Body of pancreas (tissue), 4 donors: ENCODE measurements around the gene CLCA2. TPM values are rescaled to one million over a fixed set of nuclear protein-coding genes. Genes with fewer than 3 reads are reported as not detected.

Experiments used
- ATAC-seq: fragments of 150-250 bp; one replicate; pipeline ENCODE4 v1.9.1; 2016
- DNase-seq, 4 donors: peaks; one replicate each; pipeline ENCODE4 v3.0.0-alpha.2; 2019
- H3K27ac ChIP-seq, 4 donors: fragments of 200-600 bp; sonication (generic); 1 replicate in 3 of 4; 2 replicates in 1 of 4; pipeline versions ENCODE4 v1.5.1 to v1.6.1; 2016 to 2019; ENCODE audit warnings: mild to moderate bottlenecking in 1 of 4, mixed read lengths in 1 of 4, moderate library complexity in 1 of 4
- H3K27me3 ChIP-seq, 2 donors: fragments of 200-600 bp; sonication (generic); one replicate each; pipeline ENCODE4 v1.6.0; 2016; ENCODE audit warnings: mild to moderate bottlenecking in 1 of 2
- H3K36me3 ChIP-seq, 2 donors: fragments of 200-600 bp; sonication (generic); replicated peaks in 1 of 2; 2 replicates each; pipeline ENCODE4 v1.5.1; 2016; ENCODE audit warnings: low read depth in 2 of 2; ENCODE audit not compliant: insufficient read depth in 1 of 2
- H3K4me1 ChIP-seq: fragments of 200-600 bp; sonication (generic); one replicate; pipeline ENCODE4 v1.6.0; 2016
- H3K4me3 ChIP-seq, 2 donors: fragments of 200-600 bp; sonication (generic); 1 replicate in 1 of 2; 2 replicates in 1 of 2; pipeline ENCODE4 v1.5.1; 2016 to 2019
- H3K9me3 ChIP-seq, 3 donors: fragments of 200-600 bp; sonication (generic); 1 replicate in 2 of 3; 2 replicates in 1 of 3; pipeline ENCODE4 v1.5.1; 2016
- POLR2A ChIP-seq, 3 donors: fragments of 450-650 bp; IDR thresholded peaks; one replicate each; pipeline ENCODE4 v1.6.1; 2016; ENCODE audit warnings: antibody characterized with exemption in 3 of 3, mild to moderate bottlenecking in 2 of 3
- WGBS, 2 donors: methylation state at CpG; one replicate each; pipeline ENCODE4 v1.1.5; 2017; 5-methylcytosine and 5-hydroxymethylcytosine counted together
- intact Hi-C: fragments of 100-400 bp; cut with DNase I; formaldehyde crosslinking; loops from one replicate; pipeline ENCODE4 v1.15.1; 2023
- total RNA-seq, 2 donors: library from RNA; depleted of rRNA; stranded (reverse); fragments of >200 nt; gene quantifications; one replicate each; pipeline ENCODE4 v1.1.0, GENCODE V29; 2016
- TF ChIP-seq, protein P1 (sequence below), 7 experiments: fragments of 450-650 bp in 4 of 7; fragments of 200-600 bp in 3 of 7; sonication (generic) in 3 of 7; IDR thresholded peaks; one replicate each; pipeline ENCODE4 v1.5.1; 2016 to 2019; ENCODE audit warnings: antibody characterized with exemption in 7 of 7

The CLCA2 gene
- total RNA-seq, 2 donors from 2014 or later: not detected

DNA sequence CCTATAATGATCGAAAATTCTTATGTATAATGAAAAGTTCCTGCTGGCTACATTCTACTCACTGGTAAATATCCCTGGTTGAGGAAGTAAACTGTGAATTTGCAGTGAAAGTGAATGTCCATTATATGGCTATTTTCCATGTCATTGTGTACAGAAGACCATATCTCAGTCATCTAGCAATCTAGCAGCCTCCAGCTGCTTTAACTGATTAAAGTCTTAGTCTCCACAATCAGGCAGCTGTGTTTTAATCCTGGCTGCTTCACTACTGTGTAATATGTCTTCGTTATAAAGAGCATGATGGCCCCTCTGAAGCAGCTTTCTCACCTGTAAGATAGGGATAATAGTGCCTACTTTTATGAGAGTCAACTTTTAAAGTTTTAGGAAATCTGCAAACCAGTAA is 11.4 kb downstream of the CLCA2 start:
- no peak for TF ChIP-seq POLR2A (IDR thresholded peaks at IDR 0.05)
- TF ChIP-seq, protein P1, sequence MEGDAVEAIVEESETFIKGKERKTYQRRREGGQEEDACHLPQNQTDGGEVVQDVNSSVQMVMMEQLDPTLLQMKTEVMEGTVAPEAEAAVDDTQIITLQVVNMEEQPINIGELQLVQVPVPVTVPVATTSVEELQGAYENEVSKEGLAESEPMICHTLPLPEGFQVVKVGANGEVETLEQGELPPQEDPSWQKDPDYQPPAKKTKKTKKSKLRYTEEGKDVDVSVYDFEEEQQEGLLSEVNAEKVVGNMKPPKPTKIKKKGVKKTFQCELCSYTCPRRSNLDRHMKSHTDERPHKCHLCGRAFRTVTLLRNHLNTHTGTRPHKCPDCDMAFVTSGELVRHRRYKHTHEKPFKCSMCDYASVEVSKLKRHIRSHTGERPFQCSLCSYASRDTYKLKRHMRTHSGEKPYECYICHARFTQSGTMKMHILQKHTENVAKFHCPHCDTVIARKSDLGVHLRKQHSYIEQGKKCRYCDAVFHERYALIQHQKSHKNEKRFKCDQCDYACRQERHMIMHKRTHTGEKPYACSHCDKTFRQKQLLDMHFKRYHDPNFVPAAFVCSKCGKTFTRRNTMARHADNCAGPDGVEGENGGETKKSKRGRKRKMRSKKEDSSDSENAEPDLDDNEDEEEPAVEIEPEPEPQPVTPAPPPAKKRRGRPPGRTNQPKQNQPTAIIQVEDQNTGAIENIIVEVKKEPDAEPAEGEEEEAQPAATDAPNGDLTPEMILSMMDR (IDR thresholded peaks at IDR 0.05): no peak
- H3K36me3 ChIP-seq: no peaks in the 10 kb centered on the region
- H3K27me3 ChIP-seq: no peaks in the 10 kb centered on the region
- ATAC-seq: no peak
- no peak for DNase-seq
- 24 to 30% methylated on average over 2 of the region's 2 CpGs for WGBS, 2 donors
- intact Hi-C loops: no loop called here
- H3K4me1 ChIP-seq: no peaks in the 10 kb centered on the region
- no peak overlapping the region for H3K27ac ChIP-seq
- no peaks in the 10 kb centered on the region for H3K9me3 ChIP-seq
- H3K4me3 ChIP-seq: no peak overlapping the region

DNA sequence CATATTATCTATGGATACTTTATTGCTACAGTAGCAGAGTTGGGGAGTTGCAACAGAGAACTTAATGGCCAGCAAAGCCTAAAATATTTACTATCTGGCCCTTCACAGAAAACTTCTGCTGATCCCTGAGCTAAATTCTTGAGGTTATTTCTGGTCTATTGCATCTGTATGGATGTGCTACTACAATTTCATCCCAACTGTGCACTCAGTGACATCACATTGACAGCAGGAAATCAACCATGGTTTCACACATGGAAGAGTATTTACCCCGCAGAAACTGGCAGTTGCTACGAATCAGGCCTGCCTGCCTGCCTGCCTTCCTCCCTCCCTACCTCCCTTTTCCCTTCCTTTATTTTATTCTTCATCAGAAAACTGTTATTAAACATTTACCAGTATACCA is 12.1 kb downstream of the CLCA2 start:
- H3K36me3 ChIP-seq: no peaks in the 10 kb centered on the region
- TF ChIP-seq, protein P1 (IDR thresholded peaks at IDR 0.05): no peak
- no peak for TF ChIP-seq POLR2A (IDR thresholded peaks at IDR 0.05)
- ATAC-seq (no peak), DNase-seq (no peak)
- no peaks in the 10 kb centered on the region for H3K4me1 ChIP-seq
- intact Hi-C loops: no loop called here
- H3K27me3 ChIP-seq: no peaks in the 10 kb centered on the region
- 67 to 84% methylated on average over 2 of the region's 2 CpGs for WGBS, 2 donors
- H3K27ac ChIP-seq: no peak overlapping the region
- no peaks in the 10 kb centered on the region for H3K9me3 ChIP-seq
- no peak overlapping the region for H3K4me3 ChIP-seq

DNA sequence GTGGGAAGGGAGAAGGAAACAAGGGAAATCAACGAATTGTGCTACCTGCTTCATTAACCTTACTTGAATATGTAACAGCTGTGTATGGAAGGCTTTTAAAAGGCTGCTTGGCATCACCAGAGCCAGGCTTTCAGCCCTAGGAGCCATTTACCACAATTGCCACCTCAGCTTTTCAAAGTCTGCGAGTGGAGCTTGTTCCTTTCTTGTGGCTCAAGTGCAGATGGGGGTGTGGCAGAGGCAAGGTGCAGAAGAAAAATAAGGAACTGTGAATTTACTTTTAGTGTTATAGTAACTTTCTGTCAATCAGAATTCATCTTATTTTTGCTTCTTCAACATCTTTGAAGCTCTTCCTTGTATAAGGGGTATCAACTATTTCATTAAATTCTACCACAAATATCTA is 17.6 kb downstream of the CLCA2 start:
- Histone ChIP-seq H3K27me3 (no peaks in the 10 kb centered on the region), H3K4me1 (no peaks in the 10 kb centered on the region), H3K36me3 (no peaks in the 10 kb centered on the region), H3K27ac (no peak overlapping the region), H3K9me3 (no peaks in the 10 kb centered on the region), H3K4me3 (no peak overlapping the region)
- WGBS, 2 donors: 47 to 52% methylated on average over 2 of the region's 2 CpGs
- ATAC-seq (no peak), DNase-seq (no peak)
- TF ChIP-seq, protein P1 (IDR thresholded peaks at IDR 0.05): no peak
- no peak for TF ChIP-seq POLR2A (IDR thresholded peaks at IDR 0.05)
- intact Hi-C loops: no loop called here

DNA sequence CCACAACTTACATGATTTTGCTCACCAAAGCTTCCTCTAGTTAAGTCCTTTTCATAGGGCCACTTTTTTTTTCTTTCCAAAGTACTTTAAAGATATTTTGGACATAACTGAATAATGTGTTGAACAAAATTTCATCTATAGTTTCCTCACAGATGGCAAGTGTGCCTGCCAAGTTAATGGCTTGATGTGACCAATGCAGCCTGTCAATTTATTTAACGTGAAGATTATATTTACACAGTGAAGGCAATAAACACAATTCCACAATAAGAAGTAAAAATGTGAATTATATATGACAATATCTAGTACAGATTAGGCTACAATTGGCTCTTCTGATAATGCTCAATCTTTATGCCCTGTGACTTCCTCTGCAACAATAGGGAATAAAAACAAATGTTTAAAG is 18.0 kb downstream of the CLCA2 start:
- no peaks in the 10 kb centered on the region for H3K4me1 ChIP-seq
- H3K9me3 ChIP-seq: no peaks in the 10 kb centered on the region
- intact Hi-C loops: no loop called here
- H3K36me3 ChIP-seq: no peaks in the 10 kb centered on the region
- no peak overlapping the region for H3K4me3 ChIP-seq
- no peak overlapping the region for H3K27ac ChIP-seq
- TF ChIP-seq POLR2A (IDR thresholded peaks at IDR 0.05): no peak
- TF ChIP-seq, protein P1 (IDR thresholded peaks at IDR 0.05): no peak
- ATAC-seq (no peak), DNase-seq (no peak)
- H3K27me3 ChIP-seq: no peaks in the 10 kb centered on the region
- WGBS, 2 donors: 35 to 42% methylated on average over 1 of the region's 1 CpG

DNA sequence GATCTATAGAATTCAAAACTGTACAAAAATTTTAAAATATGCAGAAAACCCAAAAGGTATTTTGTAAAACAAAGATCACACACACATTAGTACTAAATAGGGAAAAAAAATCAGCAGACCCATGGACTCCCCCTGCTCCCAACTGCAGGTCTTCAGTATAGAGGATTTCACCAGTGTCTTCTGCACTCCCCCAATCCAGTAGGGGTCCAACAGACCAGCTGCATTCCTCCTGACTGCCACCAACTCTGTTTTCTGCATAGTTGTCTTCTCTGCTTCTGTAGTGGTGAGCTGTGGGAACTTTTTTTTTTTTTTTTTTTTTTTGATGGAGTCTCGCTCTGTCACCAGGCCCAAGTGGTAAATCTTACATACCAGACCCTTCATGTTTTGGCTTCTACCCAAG is 21.9 kb downstream of the CLCA2 start:
- H3K4me3 ChIP-seq: no peak overlapping the region
- H3K27ac ChIP-seq: no peak overlapping the region
- no peak for ATAC-seq
- no peak for DNase-seq
- H3K9me3 ChIP-seq: no peaks in the 10 kb centered on the region
- intact Hi-C loops: no loop called here
- no peaks in the 10 kb centered on the region for H3K4me1 ChIP-seq
- H3K27me3 ChIP-seq: no peaks in the 10 kb centered on the region
- 85 to 93% methylated on average over 1 of the region's 1 CpG for WGBS, 2 donors
- no peak for TF ChIP-seq POLR2A (IDR thresholded peaks at IDR 0.05)
- TF ChIP-seq, protein P1 (IDR thresholded peaks at IDR 0.05): no peak
- no peaks in the 10 kb centered on the region for H3K36me3 ChIP-seq
